HG03469 (cell line): ENCODE measurements around the gene ECE2.

Source experiments
- ATAC-seq: cut with Tn5 transposase; IDR thresholded peaks from one replicate; pipeline ENCODE4 v1.9.1; 2021; ENCODE audit warnings: mild to moderate bottlenecking, moderate library complexity, moderate number of reproducible peaks; ENCODE audit not compliant: unreplicated experiment

The ECE2 gene

DNA sequence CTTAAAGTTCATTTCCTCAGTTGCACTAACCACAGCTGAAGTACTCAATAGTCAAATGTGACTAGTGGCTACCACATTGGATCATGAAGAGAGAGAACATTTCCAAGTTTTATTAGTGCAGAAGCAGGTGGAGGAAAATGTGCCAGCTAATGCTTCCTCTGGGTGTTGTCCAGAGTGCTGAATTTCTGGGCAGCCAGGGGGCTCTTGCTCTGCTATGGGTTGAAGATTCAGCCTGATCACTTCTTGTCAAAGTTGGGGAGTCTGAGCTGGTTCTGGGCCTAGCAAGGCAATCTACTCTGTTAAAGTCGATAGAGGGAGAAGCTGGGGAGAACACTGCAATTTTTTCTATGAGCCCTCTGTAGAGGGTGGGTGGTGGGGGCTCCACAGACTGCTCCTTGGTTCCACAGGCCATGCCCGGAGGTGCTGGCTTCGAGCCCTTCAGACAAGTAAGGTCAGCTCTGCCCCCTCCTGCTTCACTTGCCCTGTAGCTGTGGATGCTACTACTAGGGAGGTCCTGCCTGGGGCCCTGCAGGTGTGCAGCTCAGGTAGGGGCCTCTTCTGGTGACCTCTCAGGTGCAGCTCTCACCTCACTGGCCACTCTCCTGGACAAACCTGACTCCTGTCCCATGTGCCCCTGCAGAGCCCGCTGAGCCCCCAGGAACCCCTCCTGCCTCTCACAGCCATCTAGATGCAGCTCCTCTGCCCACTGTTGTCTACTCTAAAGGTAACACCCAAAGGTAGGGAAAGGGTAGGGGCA is 35.3 kb upstream of the ECE2 start:
- no peak for ATAC-seq

GRCh38 chr3:184241141-184241446 is 34.7 kb upstream of the ECE2 start:
- no peak for ATAC-seq

DNA sequence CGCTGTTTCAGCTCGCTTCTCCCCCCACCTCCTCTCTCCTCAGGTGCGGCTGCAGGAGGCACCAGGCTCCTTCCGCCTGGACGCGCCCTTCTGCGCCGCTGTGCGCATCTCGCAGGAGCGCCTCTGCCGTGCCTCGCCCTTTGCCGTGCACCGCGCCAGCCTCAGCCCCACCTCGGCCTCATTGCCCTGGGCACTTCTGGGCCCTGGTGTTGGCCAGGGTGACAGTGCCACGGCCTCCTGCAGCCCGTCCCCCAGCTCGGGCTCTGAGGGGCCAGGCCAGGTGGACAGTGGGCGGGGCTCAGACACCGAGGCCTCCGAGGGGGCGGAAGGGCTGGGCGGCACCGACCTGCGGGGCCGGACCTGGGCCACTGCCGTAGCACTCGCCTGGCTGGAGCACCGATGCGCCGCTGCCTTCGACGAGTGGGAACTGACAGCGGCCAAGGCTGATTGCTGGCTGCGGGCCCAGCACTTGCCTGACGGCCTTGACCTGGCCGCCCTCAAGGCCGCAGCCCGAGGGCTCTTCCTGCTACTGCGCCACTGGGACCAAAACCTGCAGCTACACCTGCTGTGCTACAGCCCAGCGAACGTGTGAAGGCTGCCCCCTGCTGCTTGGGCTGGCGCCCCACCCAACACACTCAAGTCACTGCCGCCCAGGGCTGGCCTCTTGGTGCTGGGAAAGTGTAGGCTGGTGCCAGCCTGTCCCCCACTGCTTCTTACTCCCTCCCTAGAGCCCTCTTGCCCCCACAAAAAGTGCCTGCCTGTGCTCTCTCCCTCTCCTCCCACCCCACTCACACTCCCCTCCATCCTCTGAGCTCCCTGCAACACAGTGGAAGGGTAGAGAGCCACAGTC is 34.1 kb upstream of the ECE2 start:
- ATAC-seq = no peak

- no peak for ATAC-seq
Measured at GRCh38 chr3:184242297-184242685, 33.5 kb upstream of the ECE2 start.

- ATAC-seq = peak; percentile 28
Measured at GRCh38 chr3:184248454-184249411, 27.1 kb upstream of the ECE2 start, which contains the start of gene ALG3. TSS of gene ALG3 (minus strand) at chr3:184248962. CDS start at chr3:184248940, 22 bp downstream.

- peak; percentile 83 for ATAC-seq
Measured at GRCh38 chr3:184249412-184250166, 26.2 kb upstream of the ECE2 start, which contains the start of gene EEF1AKMT4. TSS of gene EEF1AKMT4 (plus strand) at chr3:184249672. CDS start at chr3:184249695, 23 bp downstream.

GRCh38 chr3:184250167-184250828 is 25.5 kb upstream of the ECE2 start:
- ATAC-seq = peak; percentile 58

- ATAC-seq = no peak
Measured at GRCh38 chr3:184255291-184256039, 20.4 kb upstream of the ECE2 start.

GRCh38 chr3:184257083-184257915 is 18.5 kb upstream of the ECE2 start:
- no peak for ATAC-seq

- ATAC-seq = no peak
Measured at GRCh38 chr3:184258926-184259325, 16.9 kb upstream of the ECE2 start.

GRCh38 chr3:184259396-184259877 is 16.4 kb upstream of the ECE2 start:
- ATAC-seq = no peak

DNA sequence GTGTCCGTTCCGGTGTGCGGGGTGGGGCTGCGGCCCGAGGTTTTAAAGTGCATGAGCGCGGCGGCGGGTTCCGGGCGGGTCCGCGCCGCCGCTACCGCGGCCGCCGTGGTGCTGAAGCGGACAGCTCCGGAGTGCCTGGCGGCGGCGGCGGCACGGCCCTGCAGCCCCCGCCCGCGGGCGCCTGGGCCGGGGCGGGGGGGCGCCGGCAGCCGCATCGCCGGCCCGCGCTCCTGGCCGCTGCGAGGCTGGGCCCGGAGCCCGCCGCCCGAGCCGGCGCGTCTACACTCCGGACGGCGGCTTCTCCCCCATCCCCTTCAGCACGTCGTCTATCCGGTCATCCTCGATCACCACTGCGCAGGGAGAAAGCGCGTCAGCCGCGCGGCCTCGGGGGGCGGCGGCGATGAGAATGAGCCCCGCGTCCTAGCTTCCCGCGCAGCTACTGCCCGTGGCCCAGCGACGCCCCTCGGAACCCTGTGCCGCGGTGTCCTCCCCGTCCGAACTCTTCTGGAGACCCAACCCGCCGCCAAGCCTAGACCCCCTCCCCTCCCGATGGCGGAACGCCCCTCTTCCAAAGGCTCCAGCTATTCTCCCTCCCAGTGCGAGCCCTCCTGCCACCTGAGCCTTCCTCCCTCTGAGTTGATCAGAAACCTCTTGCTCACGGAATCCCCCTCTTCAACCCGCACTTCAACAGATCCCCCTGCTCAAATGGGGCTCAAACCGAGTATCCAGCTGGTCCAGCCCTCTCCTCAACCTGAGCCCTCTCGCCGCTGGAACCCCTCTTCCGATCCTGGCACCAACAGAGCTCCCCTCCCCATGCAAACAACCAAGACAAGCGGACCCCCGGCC is 15.7 kb upstream of the ECE2 start:
- no peak for ATAC-seq

- ATAC-seq = no peak
Measured at GRCh38 chr3:184260724-184261269, 15.0 kb upstream of the ECE2 start.

- ATAC-seq = no peak
Measured at GRCh38 chr3:184261270-184261853, 14.5 kb upstream of the ECE2 start, which contains the start of gene CAMK2N2. TSS of gene CAMK2N2 (minus strand) at chr3:184261553. CDS start at chr3:184261285, 268 bp downstream.

DNA sequence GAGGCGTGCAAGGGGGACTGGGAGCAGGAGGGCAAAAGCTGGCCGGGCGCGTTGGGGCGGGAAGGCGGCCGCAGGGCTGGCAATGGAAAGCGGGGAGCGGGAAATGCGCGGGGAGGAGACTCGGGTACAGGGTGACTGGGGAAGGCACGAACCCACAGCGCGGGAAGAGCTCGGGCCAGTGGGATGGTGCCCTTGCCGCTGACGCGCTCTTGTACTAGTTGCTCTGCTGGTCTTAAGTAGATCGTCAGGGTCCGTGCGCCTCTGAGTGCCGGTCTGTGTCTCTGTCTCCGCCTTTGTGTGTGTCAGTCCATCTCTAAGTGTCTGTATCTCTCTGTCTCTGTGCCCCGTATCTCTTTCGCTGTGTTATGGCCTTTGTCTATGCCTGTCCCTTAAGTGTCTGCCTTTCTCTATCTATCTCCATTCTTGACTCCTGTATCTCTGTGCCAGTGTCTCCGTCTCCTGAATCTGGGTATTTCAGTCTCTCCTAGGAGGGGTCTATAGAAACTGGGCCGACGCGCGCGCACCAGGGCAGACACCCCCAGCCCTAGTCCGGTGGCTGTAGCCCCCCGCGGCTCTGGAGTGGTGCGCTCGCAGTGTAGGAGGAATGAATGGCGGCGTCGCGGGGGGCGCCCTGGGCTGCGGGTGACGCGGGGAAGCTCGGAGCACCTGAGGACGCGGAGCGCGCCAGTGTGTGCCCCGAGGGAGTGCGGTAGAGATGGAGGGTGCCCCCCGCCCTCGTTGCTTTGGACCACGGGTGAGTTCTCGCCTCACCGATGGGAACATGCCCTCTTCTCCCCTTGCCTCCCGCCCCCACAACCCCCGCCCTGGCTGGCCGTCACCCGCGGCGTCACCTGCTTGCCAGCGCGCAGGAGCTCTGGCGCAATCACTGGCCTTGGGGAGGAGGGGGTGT is 13.7 kb upstream of the ECE2 start:
- ATAC-seq = no peak
